Ishikawa (cell line): Measurements from ENCODE around the gene SYNPR.

ENCODE experiments used
- CEBPB ChIP-seq: IDR thresholded peaks from 2 replicates; pipeline ENCODE4 v1.6.1; 2012
- EP300 ChIP-seq: IDR thresholded peaks from 2 replicates; pipeline ENCODE4 v1.6.1; 2012; ENCODE audit warnings: borderline replicate concordance
- FOXM1 ChIP-seq: IDR thresholded peaks from 2 replicates; pipeline ENCODE4 v1.6.1; 2012; ENCODE audit warnings: low read depth, borderline replicate concordance
- NFIC ChIP-seq: IDR thresholded peaks from 2 replicates; pipeline ENCODE4 v1.6.1; 2012

- TF ChIP-seq CEBPB (no peak), NFIC (no peak), FOXM1 (no peak), EP300 (no peak)
Measured at GRCh38 chr3:63462732-63463131, 184.6 kb downstream of the SYNPR start.
